Esophagus muscularis mucosa (tissue), 4 donors: Measurements from ENCODE around the gene SORCS2. TPM values are rescaled to one million over a fixed set of nuclear protein-coding genes. Genes with fewer than 3 reads are reported as not detected.

Source experiments
- DNase-seq: peaks from one replicate; pipeline ENCODE4 v3.0.0-alpha.2; 2017; ENCODE audit errors: extremely low spot score
- H3K27ac ChIP-seq, 4 donors: fragments of 200-600 bp; sonication (generic); replicated peaks in 1 of 4; 1 replicate in 3 of 4; 2 replicates in 1 of 4; pipeline ENCODE4 v1.5.1; 2016 to 2019; ENCODE audit warnings: mild to moderate bottlenecking in 1 of 4
- H3K27me3 ChIP-seq, 4 donors: fragments of 200-600 bp; sonication (generic); one replicate each; pipeline versions ENCODE4 v1.5.1 to v1.6.0; 2016 to 2019
- H3K36me3 ChIP-seq, 4 donors: fragments of 200-600 bp; sonication (generic); one replicate each; pipeline ENCODE4 v1.5.1; 2016 to 2019
- H3K4me1 ChIP-seq, 4 donors: fragments of 200-600 bp; sonication (generic); one replicate each; pipeline ENCODE4 v1.5.1; 2016 to 2019
- H3K4me3 ChIP-seq, 4 donors: fragments of 200-600 bp; sonication (generic); 1 replicate in 2 of 4; 2 replicates in 2 of 4; pipeline ENCODE4 v1.5.1; 2016 to 2019; ENCODE audit warnings: mild to moderate bottlenecking in 4 of 4, moderate library complexity in 1 of 4
- H3K9me3 ChIP-seq, 4 donors: fragments of 200-600 bp; sonication (generic); 1 replicate in 3 of 4; 2 replicates in 1 of 4; pipeline ENCODE4 v1.5.1; 2016 to 2019
- CTCF ChIP-seq, 3 experiments: fragments of 200-600 bp in 2 of 3; fragments of 450-650 bp in 1 of 3; sonication (generic) in 2 of 3; IDR thresholded peaks; one replicate each; pipeline ENCODE4 v1.5.1; 2017 to 2019; ENCODE audit warnings: antibody characterized with exemption in 3 of 3, mild to moderate bottlenecking in 2 of 3, moderate library complexity in 1 of 3
- EP300 ChIP-seq: sonication (generic); formaldehyde crosslinking; IDR thresholded peaks from one replicate; pipeline ENCODE4 v1.6.1; 2017; ENCODE audit warnings: antibody characterized with exemption
- POLR2A ChIP-seq: fragments of 450-650 bp; IDR thresholded peaks from one replicate; pipeline ENCODE4 v1.6.1; 2017; ENCODE audit warnings: antibody characterized with exemption, moderate library complexity, mild to moderate bottlenecking, low read depth
- POLR2AphosphoS5 ChIP-seq, 2 donors: sonication (generic); formaldehyde crosslinking; IDR thresholded peaks; one replicate each; pipeline ENCODE4 v1.6.1; 2017; ENCODE audit warnings: antibody characterized with exemption in 2 of 2
- WGBS: methylation state at CpG from one replicate; pipeline ENCODE4 v1.1.5; 2018; 5-methylcytosine and 5-hydroxymethylcytosine counted together
- intact Hi-C: fragments of 100-400 bp; cut with DNase I; formaldehyde crosslinking; loops from one replicate; pipeline ENCODE4 v1.15.1; 2023
- total RNA-seq, 4 donors: library from RNA; depleted of rRNA; stranded (reverse); fragments of >200 nt; gene quantifications; one replicate each; pipeline versions ENCODE4 v1.1.0 to v1.2.1, GENCODE V29; 2016

SORCS2 gene
- total RNA-seq, 4 donors from 2014 or later = 3.3 to 10.1 (median 4.3) TPM

GRCh38 chr4:7530932-7531639, 338.7 kb downstream of the SORCS2 start:
- peaks cover 0 to 8% (median 0%) of the 10 kb centered on the region in 4 donors for H3K9me3 ChIP-seq
- no peaks in the 10 kb centered on the region for H3K27me3 ChIP-seq
- no peak overlapping the region for H3K27ac ChIP-seq
- intact Hi-C loops = no loop called here
- no peaks in the 10 kb centered on the region for H3K4me1 ChIP-seq
- 85% methylated on average over 15 of the region's 17 CpGs for WGBS
- no peak for TF ChIP-seq POLR2AphosphoS5 (IDR thresholded peaks at IDR 0.05)
- TF ChIP-seq EP300 = no peak
- H3K4me3 ChIP-seq = no peak overlapping the region
- no peak for DNase-seq
- peaks cover 0 to 10% (median 0%) of the 10 kb centered on the region in 4 donors for H3K36me3 ChIP-seq

DNA sequence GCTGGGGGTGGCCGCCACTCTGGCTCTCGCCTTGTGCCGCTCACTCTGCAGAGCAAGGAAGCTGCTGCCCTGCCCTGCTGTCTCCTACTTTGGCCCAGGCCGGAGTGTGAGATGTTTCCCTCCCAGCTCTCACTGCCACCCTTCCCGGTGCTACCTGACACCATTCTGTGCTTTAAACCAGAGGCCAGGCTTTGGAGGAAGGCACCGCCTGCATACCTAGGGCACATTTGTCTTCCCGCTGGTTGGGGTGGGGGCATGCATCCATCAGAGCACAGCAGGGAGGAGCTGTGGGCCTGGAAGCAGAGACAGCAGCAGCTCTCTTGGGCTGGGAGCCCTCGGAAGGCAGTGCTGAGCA, 339.3 kb downstream of the SORCS2 start:
- intact Hi-C loops = no loop called here
- Histone ChIP-seq H3K9me3 (peaks cover 0 to 8% (median 0%) of the 10 kb centered on the region in 4 donors), H3K4me1 (no peaks in the 10 kb centered on the region), H3K4me3 (no peak overlapping the region), H3K27me3 (no peaks in the 10 kb centered on the region), H3K36me3 (peaks cover 0 to 10% (median 0%) of the 10 kb centered on the region in 4 donors), H3K27ac (no peak overlapping the region)
- 87% methylated on average over 8 of the region's 8 CpGs for WGBS
- TF ChIP-seq EP300 (no peak), POLR2A (no peak), POLR2AphosphoS5 (IDR thresholded peaks at IDR 0.05) (no peak), CTCF (IDR thresholded peaks at IDR 0.05) (no peak)
- DNase-seq = no peak

GRCh38 chr4:7532043-7532442, 339.7 kb downstream of the SORCS2 start:
- WGBS = 74% methylated on average over 7 of the region's 8 CpGs
- intact Hi-C loops = no loop called here
- TF ChIP-seq POLR2AphosphoS5 (IDR thresholded peaks at IDR 0.05) (no peak), EP300 (no peak), CTCF (IDR thresholded peaks at IDR 0.05) (no peak), POLR2A (no peak)
- H3K9me3 ChIP-seq = peaks cover 0 to 8% (median 0%) of the 10 kb centered on the region in 4 donors
- H3K36me3 ChIP-seq = peaks cover 0 to 10% (median 0%) of the 10 kb centered on the region in 4 donors
- no peak overlapping the region for H3K4me3 ChIP-seq
- H3K4me1 ChIP-seq = no peaks in the 10 kb centered on the region
- H3K27me3 ChIP-seq = no peaks in the 10 kb centered on the region
- no peak for DNase-seq
- H3K27ac ChIP-seq = no peak overlapping the region

DNA sequence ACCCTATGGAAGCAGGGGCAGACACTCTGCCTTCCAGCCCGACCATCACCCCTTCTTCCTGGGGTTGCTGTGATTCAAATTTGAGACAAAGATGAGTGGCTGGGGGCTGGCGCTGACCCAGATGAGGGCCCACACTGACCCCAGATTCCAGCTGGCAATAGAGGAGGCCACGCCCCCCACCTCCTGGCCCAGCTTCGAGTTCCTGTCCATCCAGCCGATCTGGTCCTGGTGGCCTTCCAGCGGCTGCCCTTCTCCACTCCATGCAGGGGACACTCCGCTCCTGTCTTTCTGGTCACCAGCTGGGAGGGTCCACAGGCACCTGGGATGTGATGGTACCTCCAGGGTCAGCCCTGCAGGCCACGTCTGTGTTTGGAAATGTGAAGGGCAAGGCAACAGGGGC, 340.9 kb downstream of the SORCS2 start:
- Histone ChIP-seq H3K27ac (no peak overlapping the region), H3K36me3 (peaks cover 0 to 10% (median 0%) of the 10 kb centered on the region in 4 donors), H3K4me3 (no peak overlapping the region), H3K9me3 (peaks cover 0 to 8% (median 0%) of the 10 kb centered on the region in 4 donors), H3K27me3 (no peaks in the 10 kb centered on the region), H3K4me1 (no peaks in the 10 kb centered on the region)
- 85% methylated on average over 6 of the region's 8 CpGs for WGBS
- no peak for DNase-seq
- intact Hi-C loops = no loop called here
- no peak for TF ChIP-seq POLR2AphosphoS5 (IDR thresholded peaks at IDR 0.05)

DNA sequence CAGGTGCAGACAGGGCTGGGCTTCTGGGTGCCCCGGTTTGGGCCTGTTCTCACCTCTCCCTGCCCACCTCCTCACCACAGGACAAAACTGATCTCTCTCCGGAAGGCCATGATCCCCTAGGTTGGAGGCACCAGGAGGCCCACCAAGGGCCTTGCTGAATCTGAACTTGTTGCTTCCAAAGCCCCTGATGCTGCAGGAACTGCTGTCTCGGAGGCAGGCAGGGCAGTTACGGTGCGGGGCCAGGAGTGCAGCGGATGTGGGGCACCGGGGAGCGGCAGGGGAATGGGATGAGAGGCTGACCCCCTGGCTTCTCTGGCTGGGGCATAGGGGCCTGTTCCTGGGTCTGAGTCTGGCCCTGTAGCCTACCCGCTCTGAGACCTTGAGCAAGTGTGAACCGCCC, 342.8 kb downstream of the SORCS2 start:
- TF ChIP-seq POLR2AphosphoS5 (IDR thresholded peaks at IDR 0.05) (no peak), CTCF (IDR thresholded peaks at IDR 0.05) (no peak), EP300 (no peak), POLR2A (no peak)

More for the DNA sequence above, 342.8 kb downstream of the SORCS2 start:
- Histone ChIP-seq H3K4me3 (no peak overlapping the region), H3K9me3 (peaks cover 0 to 8% (median 0%) of the 10 kb centered on the region in 4 donors), H3K27me3 (no peaks in the 10 kb centered on the region), H3K4me1 (peaks cover 0 to 4% (median 0%) of the 10 kb centered on the region in 4 donors), H3K27ac (no peak overlapping the region), H3K36me3 (peaks cover 0 to 10% (median 0%) of the 10 kb centered on the region in 4 donors)
- WGBS = 71% methylated on average over 6 of the region's 10 CpGs
- intact Hi-C loops = no loop called here
- no peak for DNase-seq
